ENCODE measurements around the gene EFCAB11.

EFCAB11 gene

DNA sequence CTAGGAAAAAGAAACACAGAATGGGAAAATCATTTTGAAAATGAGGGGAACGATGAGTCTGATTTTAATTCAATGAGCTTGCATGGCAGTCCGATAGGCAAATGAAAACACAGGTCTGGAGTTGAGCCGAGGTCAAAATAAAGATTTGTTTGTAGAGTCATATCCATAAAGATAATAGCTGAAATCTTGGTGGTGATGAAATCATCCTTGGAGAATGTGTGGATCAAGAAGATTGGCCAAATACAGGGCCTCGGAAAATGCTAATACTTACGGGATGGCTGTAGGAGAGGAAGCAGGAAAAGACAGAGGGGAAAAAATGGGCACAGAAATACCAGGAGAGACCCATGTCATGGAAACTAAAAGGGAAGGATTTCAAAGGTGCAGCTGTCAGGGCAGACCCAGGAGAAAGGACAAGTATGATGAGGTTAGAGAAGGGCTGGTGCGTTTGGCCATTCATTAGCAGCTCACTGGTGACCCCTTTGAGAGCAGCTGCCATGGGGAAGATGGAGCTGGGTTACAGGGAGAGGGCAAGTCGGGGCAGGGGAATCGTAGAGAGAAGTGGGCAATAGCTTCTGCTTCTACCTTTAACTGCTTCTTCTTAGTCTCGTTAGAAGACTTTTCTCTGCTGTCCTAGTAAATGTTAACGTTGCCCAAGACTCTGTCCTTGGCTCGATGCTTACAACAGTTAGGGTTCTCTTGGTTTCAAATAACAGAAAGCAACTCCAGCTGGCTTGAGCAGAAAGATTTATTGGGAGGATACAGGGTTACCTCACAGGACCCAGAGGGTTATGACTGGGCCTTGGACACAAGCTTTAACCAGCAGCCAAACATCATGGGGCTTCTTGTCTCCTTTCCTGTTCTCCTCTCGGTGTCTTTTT is 161.8 kb downstream of the EFCAB11 start:
- Histone ChIP-seq H3K9me3 (ENCODE audit: control insufficient read depth, insufficient read depth, low read length) (no peaks in the 10 kb centered on the region), H3K4me1 (ENCODE audit: insufficient read depth, low read length) (no peaks in the 10 kb centered on the region; the same call in 1 of the 2 replicates), H3K36me3 (ENCODE audit: insufficient read depth, low read length) (no peaks in the 10 kb centered on the region), H3K9ac (ENCODE audit: low read depth, low read length) (no peak overlapping the region)

DNA sequence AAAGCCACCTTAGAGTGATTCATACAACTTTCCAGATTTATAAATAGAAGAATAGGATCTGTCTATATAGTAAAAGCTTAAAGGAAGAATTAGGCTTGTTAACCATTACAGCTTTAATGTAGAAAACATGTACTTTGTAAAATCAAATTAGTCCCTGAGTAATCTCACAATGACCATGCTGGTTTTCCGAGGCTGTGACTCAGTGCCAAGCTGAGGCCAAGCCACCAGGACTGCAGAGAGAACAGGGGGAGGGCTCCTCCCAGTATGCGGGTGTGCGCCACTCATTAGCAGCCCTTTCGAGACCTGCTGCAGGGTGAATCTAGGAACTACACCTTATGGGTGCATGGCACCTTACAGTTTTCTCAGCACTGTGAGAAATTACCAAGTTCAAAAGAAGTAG is 167.0 kb downstream of the EFCAB11 start:
- Histone ChIP-seq H3K36me3 (ENCODE audit: insufficient read depth, low read length) (no peaks in the 10 kb centered on the region), H3K9me3 (ENCODE audit: control insufficient read depth, insufficient read depth, low read length) (no peaks in the 10 kb centered on the region), H3K9ac (ENCODE audit: low read depth, low read length) (no peak overlapping the region), H3K4me1 (ENCODE audit: insufficient read depth, low read length) (peaks cover 3% of the 10 kb centered on the region; the same call in 1 of the 2 replicates)

DNA sequence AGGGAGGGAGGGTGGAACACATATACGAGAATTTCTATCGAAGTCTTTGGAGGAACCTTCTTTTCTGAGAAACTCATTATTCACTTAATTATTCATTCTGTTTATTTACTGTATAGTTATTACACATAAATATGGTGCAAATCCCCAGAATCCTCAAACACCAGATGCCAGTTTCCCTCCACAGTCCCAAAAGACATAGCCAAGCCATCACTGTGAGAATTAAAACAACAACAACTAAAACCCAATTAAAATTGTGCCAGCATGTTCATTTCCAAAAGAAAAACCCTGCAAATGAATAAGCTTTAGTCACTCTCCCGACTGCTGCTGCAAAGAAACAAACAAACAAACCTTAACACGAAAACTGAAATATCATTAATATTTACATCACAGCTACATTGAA is 173.5 kb downstream of the EFCAB11 start:
- Histone ChIP-seq H3K36me3 (ENCODE audit: insufficient read depth, low read length) (no peaks in the 10 kb centered on the region), H3K9me3 (ENCODE audit: control insufficient read depth, insufficient read depth, low read length) (no peaks in the 10 kb centered on the region), H3K4me1 (ENCODE audit: insufficient read depth, low read length) (peaks cover 3% of the 10 kb centered on the region; the same call in 1 of the 2 replicates), H3K9ac (ENCODE audit: low read depth, low read length) (no peak overlapping the region)

DNA sequence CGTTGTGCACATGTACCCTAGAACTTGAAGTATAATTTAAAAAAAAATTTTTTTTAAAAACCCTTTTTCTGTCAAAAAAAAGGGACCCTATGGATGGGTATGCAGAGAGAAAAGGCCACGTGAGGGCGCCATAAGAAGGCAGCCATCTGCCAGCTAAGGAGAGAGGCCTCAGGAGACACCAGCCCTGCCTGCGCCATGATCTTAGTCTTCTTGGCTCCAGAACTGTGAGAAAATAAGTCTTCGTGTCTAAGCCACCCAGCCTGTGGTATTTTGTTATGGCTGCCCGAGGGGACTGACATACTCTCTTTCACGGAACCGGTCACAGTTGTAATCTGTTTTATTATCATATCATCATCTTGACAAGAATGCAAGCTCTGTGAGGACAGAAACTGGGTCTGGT is 174.8 kb downstream of the EFCAB11 start:
- no peaks in the 10 kb centered on the region for H3K36me3 ChIP-seq (ENCODE audit: insufficient read depth, low read length)
- peaks cover 3% of the 10 kb centered on the region; the same call in 1 of the 2 replicates for H3K4me1 ChIP-seq (ENCODE audit: insufficient read depth, low read length)
- H3K9ac ChIP-seq (ENCODE audit: low read depth, low read length): no peak overlapping the region
- H3K9me3 ChIP-seq (ENCODE audit: control insufficient read depth, insufficient read depth, low read length): no peaks in the 10 kb centered on the region

DNA sequence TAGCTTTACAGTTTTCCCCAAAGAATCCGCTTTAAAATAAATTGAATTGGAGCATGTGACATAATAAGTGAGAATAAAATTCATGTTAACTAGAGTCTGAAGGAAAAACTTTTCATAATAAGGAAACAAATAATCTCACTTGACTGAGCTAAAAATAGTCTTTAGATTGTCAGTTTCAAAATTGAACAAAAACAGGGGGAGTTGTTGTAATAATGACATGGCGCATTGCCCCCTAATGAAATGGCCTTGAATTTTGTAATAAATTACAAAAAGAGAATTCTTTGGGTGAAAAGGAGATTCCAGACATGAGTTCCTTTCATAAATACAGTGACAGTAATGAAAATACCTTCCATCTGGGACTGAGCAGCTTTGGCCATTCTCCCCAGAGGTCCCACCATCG is 178.6 kb downstream of the EFCAB11 start:
- Histone ChIP-seq H3K36me3 (ENCODE audit: insufficient read depth, low read length) (no peaks in the 10 kb centered on the region), H3K9ac (ENCODE audit: low read depth, low read length) (no peak overlapping the region), H3K9me3 (ENCODE audit: control insufficient read depth, insufficient read depth, low read length) (no peaks in the 10 kb centered on the region), H3K4me1 (ENCODE audit: insufficient read depth, low read length) (peaks cover 19% of the 10 kb centered on the region)

DNA sequence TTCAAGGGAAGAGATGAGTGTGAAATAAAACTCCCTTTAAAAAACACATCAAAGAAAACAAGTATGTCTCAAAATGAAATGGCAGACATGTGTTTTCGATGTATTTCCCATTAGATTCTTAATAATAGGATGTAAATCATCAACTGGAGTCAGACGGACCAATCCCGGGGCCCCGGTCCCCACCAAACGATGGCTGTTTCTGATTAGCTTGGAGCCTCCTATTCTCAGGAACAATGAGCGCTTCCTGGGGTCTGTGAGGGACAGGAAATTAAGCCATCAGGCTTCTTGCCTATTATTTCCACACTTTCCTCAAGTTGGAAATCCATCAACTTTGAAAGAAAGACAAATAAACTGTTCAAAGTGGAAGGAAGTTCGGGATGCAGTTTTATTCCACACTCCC is 179.4 kb downstream of the EFCAB11 start:
- H3K9ac ChIP-seq (ENCODE audit: low read depth, low read length): no peak overlapping the region
- H3K4me1 ChIP-seq (ENCODE audit: insufficient read depth, low read length): peaks cover 19% of the 10 kb centered on the region
- no peaks in the 10 kb centered on the region for H3K36me3 ChIP-seq (ENCODE audit: insufficient read depth, low read length)
- no peaks in the 10 kb centered on the region for H3K9me3 ChIP-seq (ENCODE audit: control insufficient read depth, insufficient read depth, low read length)

DNA sequence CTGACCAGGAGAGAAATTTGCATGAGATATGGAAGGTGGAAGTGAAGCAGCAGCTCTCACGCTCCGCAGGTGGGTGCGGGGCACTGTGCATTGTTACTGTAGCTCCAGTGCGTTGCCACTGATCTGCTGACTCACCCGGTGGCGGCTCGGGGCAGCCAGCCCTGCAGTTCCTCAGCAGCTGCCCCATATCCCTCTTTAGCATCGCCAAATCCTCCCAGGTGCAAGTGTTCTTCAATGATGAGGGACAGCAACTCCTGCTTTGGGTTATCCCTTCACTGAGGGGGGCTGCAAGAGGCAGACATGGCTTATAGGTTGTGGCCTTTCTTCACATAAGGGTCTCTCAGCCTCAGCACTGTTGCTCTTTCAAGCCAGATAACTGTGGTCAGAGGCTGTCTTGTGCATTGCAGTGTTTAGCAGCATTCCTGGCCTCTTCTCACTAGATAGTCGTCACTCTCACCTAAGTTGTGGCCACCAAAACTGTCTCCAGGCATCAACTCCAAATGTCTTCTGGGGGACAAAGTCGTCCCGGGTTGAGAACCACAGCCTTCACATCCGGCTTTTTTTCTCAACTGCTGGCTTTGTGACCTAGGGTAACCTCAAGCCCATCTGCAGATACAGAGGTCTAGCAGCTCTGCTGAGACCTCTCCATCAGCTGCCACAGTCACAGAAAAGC is 180.8 kb downstream of the EFCAB11 start:
- Histone ChIP-seq H3K4me1 (ENCODE audit: insufficient read depth, low read length) (peaks cover 19% of the 10 kb centered on the region), H3K9ac (ENCODE audit: low read depth, low read length) (no peak overlapping the region), H3K36me3 (ENCODE audit: insufficient read depth, low read length) (no peaks in the 10 kb centered on the region), H3K9me3 (ENCODE audit: control insufficient read depth, insufficient read depth, low read length) (no peaks in the 10 kb centered on the region)

DNA sequence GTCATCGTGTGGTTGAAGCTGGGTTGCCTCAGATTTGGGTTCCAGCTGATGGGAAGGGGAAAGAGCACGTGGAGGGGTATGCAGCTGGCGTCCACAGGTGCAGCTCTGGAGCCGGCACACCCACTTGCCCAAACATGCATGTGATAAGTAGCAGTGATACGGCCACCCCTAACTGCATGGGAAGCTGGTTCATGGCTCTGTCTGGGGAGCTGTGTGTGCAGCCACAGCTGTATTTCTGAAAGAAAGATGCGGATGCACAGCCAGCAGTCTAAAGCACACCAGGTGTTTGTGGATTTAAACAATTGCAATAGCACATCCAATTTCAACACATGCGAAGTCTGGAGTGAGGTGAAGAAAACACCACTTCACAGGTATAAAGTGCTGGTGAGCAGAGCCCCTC is 181.4 kb downstream of the EFCAB11 start:
- H3K9me3 ChIP-seq (ENCODE audit: control insufficient read depth, insufficient read depth, low read length): no peaks in the 10 kb centered on the region
- no peaks in the 10 kb centered on the region for H3K36me3 ChIP-seq (ENCODE audit: insufficient read depth, low read length)
- H3K4me1 ChIP-seq (ENCODE audit: insufficient read depth, low read length): peaks cover 19% of the 10 kb centered on the region
- 0 out of 2 replicates have a peak overlapping the region, but pooled peaks have one; percentile 1 for H3K9ac ChIP-seq (ENCODE audit: low read depth, low read length)

DNA sequence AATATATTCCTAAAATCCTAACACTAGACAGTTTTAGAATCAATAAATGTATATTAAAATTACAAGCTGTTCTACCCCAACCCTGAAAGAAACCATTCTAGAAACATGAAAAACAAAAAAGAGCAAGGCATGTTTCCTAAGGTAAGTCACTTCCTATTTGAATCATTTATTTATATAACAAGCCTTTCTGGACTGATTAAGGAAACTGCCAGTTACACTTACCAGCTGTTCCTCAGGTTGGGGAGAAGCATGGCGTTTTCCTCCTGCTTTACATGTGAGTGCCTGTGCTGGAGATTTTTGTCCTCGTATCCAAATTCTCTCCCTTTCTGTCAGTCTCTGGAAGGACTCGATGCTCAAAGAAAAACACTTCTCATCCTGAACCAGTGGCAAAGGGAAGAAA is 183.3 kb downstream of the EFCAB11 start:
- Histone ChIP-seq H3K4me1 (ENCODE audit: insufficient read depth, low read length) (peaks cover 19% of the 10 kb centered on the region), H3K9ac (ENCODE audit: low read depth, low read length) (no peak overlapping the region), H3K9me3 (ENCODE audit: control insufficient read depth, insufficient read depth, low read length) (no peaks in the 10 kb centered on the region), H3K36me3 (ENCODE audit: insufficient read depth, low read length) (no peaks in the 10 kb centered on the region)

DNA sequence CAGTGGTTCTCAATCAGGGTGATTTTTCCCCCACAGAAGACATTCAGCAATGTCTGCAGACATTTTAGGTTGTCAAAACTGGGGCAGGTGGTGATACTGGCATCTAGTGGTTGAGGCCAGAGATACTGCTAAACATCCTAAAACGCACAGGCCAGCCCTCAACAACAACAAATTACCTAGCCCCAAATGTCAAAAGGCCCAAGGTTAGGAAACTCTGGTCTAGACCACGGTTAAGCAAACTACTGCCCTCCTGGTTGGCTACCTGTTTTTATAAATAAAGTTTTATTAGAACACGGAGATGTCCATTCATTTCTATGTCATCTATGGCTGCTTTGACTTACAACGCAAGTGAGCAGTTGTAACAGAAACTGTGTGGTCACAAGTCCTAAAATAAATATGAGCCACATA is 186.7 kb downstream of the EFCAB11 start:
- Histone ChIP-seq H3K36me3 (ENCODE audit: insufficient read depth, low read length) (no peaks in the 10 kb centered on the region), H3K9ac (ENCODE audit: low read depth, low read length) (no peak overlapping the region), H3K9me3 (ENCODE audit: control insufficient read depth, insufficient read depth, low read length) (no peaks in the 10 kb centered on the region), H3K4me1 (ENCODE audit: insufficient read depth, low read length) (peaks cover 6% of the 10 kb centered on the region)

DNA sequence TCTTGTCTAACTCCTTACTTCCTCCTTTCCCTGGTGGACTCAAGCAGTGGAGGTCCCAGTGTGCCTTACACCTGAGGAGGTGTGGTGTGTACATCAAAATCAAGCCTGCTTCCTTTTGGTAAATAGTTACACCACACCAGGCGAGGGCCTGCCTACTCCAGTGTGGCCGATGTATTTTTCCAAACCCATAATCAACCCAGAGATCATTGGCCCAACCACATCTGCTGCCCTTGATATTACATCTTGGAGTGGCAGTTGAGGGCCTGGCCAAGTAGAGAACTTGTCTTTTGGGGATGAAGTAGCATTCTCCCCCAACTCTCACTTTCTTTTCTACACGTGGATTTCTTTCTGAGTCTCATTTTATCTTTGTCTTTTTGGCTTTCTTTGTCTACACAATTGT is 187.4 kb downstream of the EFCAB11 start:
- H3K36me3 ChIP-seq (ENCODE audit: insufficient read depth, low read length): no peaks in the 10 kb centered on the region
- H3K9ac ChIP-seq (ENCODE audit: low read depth, low read length): no peak overlapping the region
- peaks cover 6% of the 10 kb centered on the region; the same call in 1 of the 2 replicates for H3K4me1 ChIP-seq (ENCODE audit: insufficient read depth, low read length)
- H3K9me3 ChIP-seq (ENCODE audit: control insufficient read depth, insufficient read depth, low read length): no peaks in the 10 kb centered on the region; the same call in 1 of the 2 replicates

DNA sequence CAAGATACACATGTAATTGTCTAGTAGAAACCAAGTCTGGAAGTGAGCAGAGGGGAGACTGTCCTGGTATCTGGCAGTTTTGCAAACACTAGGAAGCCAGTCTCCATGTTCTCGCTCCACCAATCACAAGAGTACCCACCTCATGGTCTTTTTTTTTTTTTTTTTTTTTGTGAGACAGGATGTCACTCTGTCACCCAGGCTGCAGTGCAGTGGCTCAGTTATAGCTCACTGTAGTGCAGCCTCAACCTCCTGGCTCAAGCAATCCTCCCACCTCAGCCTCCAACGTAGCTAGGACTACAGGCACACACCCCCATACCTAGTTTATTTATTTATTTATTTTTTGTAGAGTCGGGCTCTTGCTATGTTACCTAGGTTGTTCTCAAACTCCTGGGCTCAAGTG is 189.2 kb downstream of the EFCAB11 start:
- Histone ChIP-seq H3K4me1 (ENCODE audit: insufficient read depth, low read length) (no peaks in the 10 kb centered on the region), H3K9ac (ENCODE audit: low read depth, low read length) (no peak overlapping the region)

DNA sequence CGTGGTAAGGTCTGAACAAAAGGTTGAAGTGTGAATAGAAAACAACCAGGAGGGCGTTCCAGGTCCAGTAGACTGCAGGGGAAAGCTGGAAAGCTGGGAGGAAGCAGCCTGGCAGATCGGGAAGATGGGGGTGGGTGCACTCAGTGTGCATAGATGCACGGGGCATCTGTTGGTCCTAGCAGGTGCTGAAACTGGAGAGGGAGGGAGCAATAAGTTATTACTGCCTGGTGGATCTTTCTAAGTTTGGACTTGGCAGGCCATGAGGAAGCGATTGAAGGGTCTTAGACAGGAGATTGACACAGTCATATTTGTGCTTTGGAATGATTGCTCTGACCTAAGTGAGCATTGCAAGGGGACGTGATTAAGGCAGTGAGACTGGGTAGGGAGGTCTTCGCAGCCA is 194.4 kb downstream of the EFCAB11 start:
- no peaks in the 10 kb centered on the region for H3K4me1 ChIP-seq (ENCODE audit: insufficient read depth, low read length)
- no peaks in the 10 kb centered on the region for H3K36me3 ChIP-seq (ENCODE audit: insufficient read depth, low read length)
- no peak overlapping the region for H3K9ac ChIP-seq (ENCODE audit: low read depth, low read length)
- no peaks in the 10 kb centered on the region; the same call in none of the 2 replicates for H3K9me3 ChIP-seq (ENCODE audit: control insufficient read depth, insufficient read depth, low read length)

More for the DNA sequence above, 189.2 kb downstream of the EFCAB11 start:
- Histone ChIP-seq H3K36me3 (ENCODE audit: insufficient read depth, low read length) (no peaks in the 10 kb centered on the region), H3K9me3 (ENCODE audit: control insufficient read depth, insufficient read depth, low read length) (no peaks in the 10 kb centered on the region; the same call in 1 of the 2 replicates)

DNA sequence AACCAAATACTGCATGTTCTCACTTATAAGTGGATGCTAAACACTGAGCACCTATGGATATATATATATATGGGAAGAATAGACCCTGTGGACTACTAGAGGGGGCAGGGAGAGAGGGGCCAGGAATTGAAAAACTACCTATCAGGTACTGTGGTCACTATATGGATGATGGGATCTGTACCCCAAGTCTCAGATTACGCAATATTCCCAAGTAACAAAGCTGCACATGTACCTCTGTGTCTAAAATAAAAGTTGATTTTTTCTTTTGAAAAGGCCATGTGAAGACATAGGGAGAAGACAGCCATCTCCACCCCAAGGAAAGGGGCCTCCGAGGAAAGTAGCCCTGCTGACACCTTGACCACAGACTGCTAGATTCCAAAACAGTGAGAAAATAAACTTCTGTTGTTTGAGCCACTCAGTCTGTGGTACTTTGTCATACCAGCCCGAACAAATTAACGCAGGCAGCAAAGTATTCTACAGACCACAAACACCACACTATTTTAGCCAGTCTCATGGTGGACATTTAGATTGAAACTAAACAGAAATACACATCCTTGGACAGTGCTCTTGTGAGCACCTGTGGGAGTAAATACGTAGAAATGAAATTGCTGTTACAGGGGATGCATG is 197.1 kb downstream of the EFCAB11 start:
- no peaks in the 10 kb centered on the region for H3K4me1 ChIP-seq (ENCODE audit: insufficient read depth, low read length)
- no peaks in the 10 kb centered on the region; the same call in 1 of the 2 replicates for H3K9me3 ChIP-seq (ENCODE audit: control insufficient read depth, insufficient read depth, low read length)
- H3K36me3 ChIP-seq (ENCODE audit: insufficient read depth, low read length): no peaks in the 10 kb centered on the region
- H3K9ac ChIP-seq (ENCODE audit: low read depth, low read length): no peak overlapping the region
